Liver (tissue), 9 donors: Measurements from ENCODE around the gene COL20A1. TPM values are rescaled to one million over a fixed set of nuclear protein-coding genes. Genes with fewer than 3 reads are reported as not detected.

Experiments used
- DNase-seq: peaks from one replicate; pipeline ENCODE4 v3.0.0-alpha.2; 2017; ENCODE audit warnings: low spot score
- H3K27ac ChIP-seq, 2 donors: one replicate each; pipeline ENCODE4 v1.7.0; 2013; ENCODE audit warnings: inconsistent platforms in 2 of 2, low read length in 2 of 2, control low read depth in 1 of 2, low read depth in 1 of 2, mild to moderate bottlenecking in 1 of 2
- H3K27me3 ChIP-seq, 4 donors: one replicate each; pipeline versions ENCODE4 v1.6.1 to v1.7.0; 2013; ENCODE audit warnings: low read length in 3 of 4, inconsistent platforms in 1 of 4, mild to moderate bottlenecking in 1 of 4, moderate library complexity in 1 of 4; ENCODE audit not compliant: control insufficient read depth in 4 of 4, insufficient read depth in 4 of 4
- H3K36me3 ChIP-seq, 4 donors: one replicate each; pipeline versions ENCODE4 v1.6.1 to v1.7.0; 2013; ENCODE audit warnings: low read length in 3 of 4, mild to moderate bottlenecking in 3 of 4, low read depth in 1 of 4, moderate library complexity in 1 of 4; ENCODE audit not compliant: control insufficient read depth in 4 of 4, insufficient read depth in 3 of 4
- H3K4me1 ChIP-seq, 4 donors: one replicate each; pipeline versions ENCODE4 v1.6.1 to v1.7.0; 2013; ENCODE audit warnings: low read length in 3 of 4, mild to moderate bottlenecking in 3 of 4, moderate library complexity in 1 of 4; ENCODE audit not compliant: control insufficient read depth in 4 of 4, insufficient read depth in 4 of 4
- H3K4me3 ChIP-seq, 3 donors: one replicate each; pipeline versions ENCODE4 v1.6.1 to v1.7.0; 2013; ENCODE audit warnings: low read length in 3 of 3, control low read depth in 1 of 3, low read depth in 1 of 3, mild to moderate bottlenecking in 1 of 3
- H3K9ac ChIP-seq, 2 donors: one replicate each; pipeline ENCODE4 v1.7.0; 2013; ENCODE audit warnings: low read length in 2 of 2, mild to moderate bottlenecking in 2 of 2, moderate library complexity in 2 of 2, control low read depth in 1 of 2, low read depth in 1 of 2
- H3K9me3 ChIP-seq, 4 donors: one replicate each; pipeline versions ENCODE4 v1.6.1 to v1.7.0; 2013; ENCODE audit warnings: low read length in 3 of 4; ENCODE audit not compliant: control insufficient read depth in 4 of 4
- EGR1 ChIP-seq, 2 donors: IDR thresholded peaks; 2 replicates each; pipeline ENCODE4 v1.6.1; 2016 to 2018; ENCODE audit warnings: antibody characterized with exemption in 2 of 2, low read depth in 2 of 2
- FOXA1 ChIP-seq: IDR thresholded peaks from 2 replicates; pipeline ENCODE4 v1.6.1; 2016; ENCODE audit warnings: antibody characterized with exemption
- FOXA2 ChIP-seq: IDR thresholded peaks from 2 replicates; pipeline ENCODE4 v1.6.1; 2016; ENCODE audit warnings: antibody characterized with exemption
- GABPA ChIP-seq, 2 donors: IDR thresholded peaks in 1 of 2; conservative IDR thresholded peaks in 1 of 2; 2 replicates each; pipeline ENCODE4 v1.6.1; 2016; ENCODE audit warnings: antibody characterized with exemption in 2 of 2, mild to moderate bottlenecking in 1 of 2, moderate library complexity in 1 of 2
- HNF4A ChIP-seq, 2 donors: conservative IDR thresholded peaks; 2 replicates each; pipeline ENCODE4 v1.6.1; 2016; ENCODE audit warnings: antibody characterized with exemption in 2 of 2, mild to moderate bottlenecking in 2 of 2
- HNF4G ChIP-seq: IDR thresholded peaks from 2 replicates; pipeline ENCODE4 v1.6.1; 2016; ENCODE audit warnings: antibody characterized with exemption
- JUND ChIP-seq, 2 donors: IDR thresholded peaks; 2 replicates each; pipeline ENCODE4 v1.6.1; 2016; ENCODE audit warnings: antibody characterized with exemption in 2 of 2
- NR2F2 ChIP-seq: IDR thresholded peaks from 2 replicates; pipeline ENCODE4 v1.6.1; 2016; ENCODE audit warnings: antibody characterized with exemption
- RAD21 ChIP-seq, 2 donors: IDR thresholded peaks; 2 replicates each; pipeline ENCODE4 v1.6.1; 2016; ENCODE audit warnings: antibody characterized with exemption in 2 of 2, mild to moderate bottlenecking in 2 of 2
- RXRA ChIP-seq, 2 donors: IDR thresholded peaks; 2 replicates each; pipeline ENCODE4 v1.6.1; 2017 to 2018; ENCODE audit warnings: antibody characterized with exemption in 2 of 2, mild to moderate bottlenecking in 1 of 2
- SP1 ChIP-seq: IDR thresholded peaks from 2 replicates; pipeline ENCODE4 v1.6.1; 2018; ENCODE audit warnings: antibody characterized with exemption, mild to moderate bottlenecking
- TAF1 ChIP-seq: conservative IDR thresholded peaks from 2 replicates; pipeline ENCODE4 v1.6.1; 2016; ENCODE audit warnings: antibody characterized with exemption, mild to moderate bottlenecking
- YY1 ChIP-seq: IDR thresholded peaks from 2 replicates; pipeline ENCODE4 v1.6.1; 2016; ENCODE audit warnings: antibody characterized with exemption, mild to moderate bottlenecking
- WGBS: extraction: QIAGEN DNeasy Blood & Tissue Kit; methylation state at CpG from one replicate; pipeline ENCODE4 v1.1.7; 2013; 5-methylcytosine and 5-hydroxymethylcytosine counted together
- polyA plus RNA-seq, 2 donors: library from polyadenylated mRNA; stranded (reverse) in 1 of 2; unstranded in 1 of 2; fragments of 200-250 nt in 1 of 2; fragments of >200 nt in 1 of 2; fragmentation: Nextera tagmentation in 1 of 2; extraction: Ambion mirVana in 1 of 2; gene quantifications; one replicate each; pipeline versions ENCODE4 v1.2.1 to v1.2.3, GENCODE V29; 2013 to 2015
- total RNA-seq, 2 donors: library from RNA; depleted of rRNA; stranded (reverse); fragments of >200 nt; gene quantifications; one replicate each; pipeline ENCODE4 v1.2.3, GENCODE V29; 2014
- TF ChIP-seq, protein P1 (sequence below): IDR thresholded peaks from 2 replicates; pipeline ENCODE4 v1.6.1; 2016; ENCODE audit warnings: antibody characterized with exemption
- TF ChIP-seq, protein P2 (sequence below): IDR thresholded peaks from 2 replicates; pipeline ENCODE4 v1.6.1; 2016; ENCODE audit warnings: antibody characterized with exemption
- TF ChIP-seq, protein P3 (sequence below): IDR thresholded peaks from 2 replicates; pipeline ENCODE4 v1.6.1; 2016; ENCODE audit warnings: antibody characterized with exemption, mild to moderate bottlenecking
- TF ChIP-seq, protein P4 (sequence below): fragments of 150-350 bp; IDR thresholded peaks from 2 replicates; pipeline ENCODE4 v1.5.1; 2017; ENCODE audit warnings: improper control_type of control experiment, low read depth, low read length; ENCODE audit not compliant: missing input control
- donor health status: healthy.
- donor health status: healthy.
- donor health status: healthy.
- donor health status: healthy.
- donor health status: healthy.

Gene COL20A1
- total and polyA plus RNA-seq, 4 donors = not detected

DNA sequence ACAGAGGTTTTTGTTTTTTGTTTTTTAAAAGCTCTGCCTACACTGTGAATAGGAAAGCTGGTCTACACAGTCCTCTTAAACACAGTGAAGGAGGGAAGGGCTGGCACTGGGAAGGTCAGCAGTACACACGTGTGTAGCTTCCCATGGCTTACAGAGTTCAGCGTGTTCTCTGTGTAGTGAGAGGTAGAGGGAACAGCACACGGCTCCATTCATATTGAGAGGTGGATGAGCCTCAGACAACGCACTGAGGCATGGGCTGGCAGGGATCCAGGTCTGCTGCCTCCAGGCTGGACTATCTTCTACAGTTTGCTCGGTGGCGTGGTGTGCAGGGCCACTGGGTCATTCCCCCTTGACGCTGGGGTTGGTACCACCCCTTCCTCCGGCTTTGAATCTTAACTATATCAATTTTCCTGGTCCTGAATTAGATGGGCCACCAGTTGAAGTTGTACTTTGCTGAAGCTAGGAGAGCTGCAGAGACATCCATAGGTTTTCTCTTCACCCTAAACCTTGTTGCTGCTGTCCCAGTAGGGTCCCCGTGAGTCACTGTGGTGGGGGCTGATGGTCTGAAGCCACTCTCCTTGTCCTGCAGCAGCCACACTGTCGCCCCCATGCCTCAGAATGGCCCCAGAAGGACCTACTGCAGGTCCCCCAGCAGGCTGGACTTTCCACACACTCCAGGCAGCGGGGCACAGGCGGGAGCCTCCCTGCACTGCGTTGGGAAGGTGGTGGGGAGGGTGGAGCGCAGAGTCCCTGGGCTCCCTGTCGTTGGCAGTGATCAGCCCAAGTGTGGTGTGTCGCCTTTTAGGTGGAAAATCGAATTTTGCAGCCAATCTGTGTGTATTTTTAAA, 18.4 kb upstream of the COL20A1 start:
- Histone ChIP-seq H3K36me3 (peaks cover 8 to 36% (median 9%) of the 10 kb centered on the region in 4 donors), H3K4me3 (no peak overlapping the region), H3K9me3 (no peaks in the 10 kb centered on the region), H3K9ac (no peak overlapping the region), H3K27me3 (no peaks in the 10 kb centered on the region), H3K4me1 (peaks cover 2 to 25% (median 18%) of the 10 kb centered on the region in 4 donors), H3K27ac (no peak overlapping the region)
- WGBS = 73% methylated on average over 17 of the region's 17 CpGs
- no peak for DNase-seq
- TF ChIP-seq NR2F2 (no peak), HNF4G (no peak), EGR1 (IDR thresholded peaks at IDR 0.05; ENCODE audit: low read depth in 2 of 2) (no peak), TAF1 (no peak), JUND (IDR thresholded peaks at IDR 0.05) (no peak), FOXA1 (no peak), HNF4A (conservative IDR thresholded peaks at IDR 0.05) (no peak), RXRA (IDR thresholded peaks at IDR 0.05) (no peak), SP1 (no peak), FOXA2 (no peak), GABPA (IDR thresholded peaks at IDR 0.05 in 1 of 2, conservative IDR thresholded peaks at IDR 0.05 in 1 of 2) (no peak), RAD21 (IDR thresholded peaks at IDR 0.05) (no peak), YY1 (no peak)
- TF ChIP-seq, protein P1, sequence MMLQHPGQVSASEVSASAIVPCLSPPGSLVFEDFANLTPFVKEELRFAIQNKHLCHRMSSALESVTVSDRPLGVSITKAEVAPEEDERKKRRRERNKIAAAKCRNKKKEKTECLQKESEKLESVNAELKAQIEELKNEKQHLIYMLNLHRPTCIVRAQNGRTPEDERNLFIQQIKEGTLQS = no peak
- TF ChIP-seq, protein P2, sequence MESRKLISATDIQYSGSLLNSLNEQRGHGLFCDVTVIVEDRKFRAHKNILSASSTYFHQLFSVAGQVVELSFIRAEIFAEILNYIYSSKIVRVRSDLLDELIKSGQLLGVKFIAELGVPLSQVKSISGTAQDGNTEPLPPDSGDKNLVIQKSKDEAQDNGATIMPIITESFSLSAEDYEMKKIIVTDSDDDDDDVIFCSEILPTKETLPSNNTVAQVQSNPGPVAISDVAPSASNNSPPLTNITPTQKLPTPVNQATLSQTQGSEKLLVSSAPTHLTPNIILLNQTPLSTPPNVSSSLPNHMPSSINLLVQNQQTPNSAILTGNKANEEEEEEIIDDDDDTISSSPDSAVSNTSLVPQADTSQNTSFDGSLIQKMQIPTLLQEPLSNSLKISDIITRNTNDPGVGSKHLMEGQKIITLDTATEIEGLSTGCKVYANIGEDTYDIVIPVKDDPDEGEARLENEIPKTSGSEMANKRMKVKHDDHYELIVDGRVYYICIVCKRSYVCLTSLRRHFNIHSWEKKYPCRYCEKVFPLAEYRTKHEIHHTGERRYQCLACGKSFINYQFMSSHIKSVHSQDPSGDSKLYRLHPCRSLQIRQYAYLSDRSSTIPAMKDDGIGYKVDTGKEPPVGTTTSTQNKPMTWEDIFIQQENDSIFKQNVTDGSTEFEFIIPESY = no peak
- TF ChIP-seq, protein P3, sequence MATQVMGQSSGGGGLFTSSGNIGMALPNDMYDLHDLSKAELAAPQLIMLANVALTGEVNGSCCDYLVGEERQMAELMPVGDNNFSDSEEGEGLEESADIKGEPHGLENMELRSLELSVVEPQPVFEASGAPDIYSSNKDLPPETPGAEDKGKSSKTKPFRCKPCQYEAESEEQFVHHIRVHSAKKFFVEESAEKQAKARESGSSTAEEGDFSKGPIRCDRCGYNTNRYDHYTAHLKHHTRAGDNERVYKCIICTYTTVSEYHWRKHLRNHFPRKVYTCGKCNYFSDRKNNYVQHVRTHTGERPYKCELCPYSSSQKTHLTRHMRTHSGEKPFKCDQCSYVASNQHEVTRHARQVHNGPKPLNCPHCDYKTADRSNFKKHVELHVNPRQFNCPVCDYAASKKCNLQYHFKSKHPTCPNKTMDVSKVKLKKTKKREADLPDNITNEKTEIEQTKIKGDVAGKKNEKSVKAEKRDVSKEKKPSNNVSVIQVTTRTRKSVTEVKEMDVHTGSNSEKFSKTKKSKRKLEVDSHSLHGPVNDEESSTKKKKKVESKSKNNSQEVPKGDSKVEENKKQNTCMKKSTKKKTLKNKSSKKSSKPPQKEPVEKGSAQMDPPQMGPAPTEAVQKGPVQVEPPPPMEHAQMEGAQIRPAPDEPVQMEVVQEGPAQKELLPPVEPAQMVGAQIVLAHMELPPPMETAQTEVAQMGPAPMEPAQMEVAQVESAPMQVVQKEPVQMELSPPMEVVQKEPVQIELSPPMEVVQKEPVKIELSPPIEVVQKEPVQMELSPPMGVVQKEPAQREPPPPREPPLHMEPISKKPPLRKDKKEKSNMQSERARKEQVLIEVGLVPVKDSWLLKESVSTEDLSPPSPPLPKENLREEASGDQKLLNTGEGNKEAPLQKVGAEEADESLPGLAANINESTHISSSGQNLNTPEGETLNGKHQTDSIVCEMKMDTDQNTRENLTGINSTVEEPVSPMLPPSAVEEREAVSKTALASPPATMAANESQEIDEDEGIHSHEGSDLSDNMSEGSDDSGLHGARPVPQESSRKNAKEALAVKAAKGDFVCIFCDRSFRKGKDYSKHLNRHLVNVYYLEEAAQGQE = no peak
- TF ChIP-seq, protein P4, sequence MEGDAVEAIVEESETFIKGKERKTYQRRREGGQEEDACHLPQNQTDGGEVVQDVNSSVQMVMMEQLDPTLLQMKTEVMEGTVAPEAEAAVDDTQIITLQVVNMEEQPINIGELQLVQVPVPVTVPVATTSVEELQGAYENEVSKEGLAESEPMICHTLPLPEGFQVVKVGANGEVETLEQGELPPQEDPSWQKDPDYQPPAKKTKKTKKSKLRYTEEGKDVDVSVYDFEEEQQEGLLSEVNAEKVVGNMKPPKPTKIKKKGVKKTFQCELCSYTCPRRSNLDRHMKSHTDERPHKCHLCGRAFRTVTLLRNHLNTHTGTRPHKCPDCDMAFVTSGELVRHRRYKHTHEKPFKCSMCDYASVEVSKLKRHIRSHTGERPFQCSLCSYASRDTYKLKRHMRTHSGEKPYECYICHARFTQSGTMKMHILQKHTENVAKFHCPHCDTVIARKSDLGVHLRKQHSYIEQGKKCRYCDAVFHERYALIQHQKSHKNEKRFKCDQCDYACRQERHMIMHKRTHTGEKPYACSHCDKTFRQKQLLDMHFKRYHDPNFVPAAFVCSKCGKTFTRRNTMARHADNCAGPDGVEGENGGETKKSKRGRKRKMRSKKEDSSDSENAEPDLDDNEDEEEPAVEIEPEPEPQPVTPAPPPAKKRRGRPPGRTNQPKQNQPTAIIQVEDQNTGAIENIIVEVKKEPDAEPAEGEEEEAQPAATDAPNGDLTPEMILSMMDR = no peak
